ENCODE results near the gene DKC1.
"Not testable (repeated sequence)": the region's sequence is repeated elsewhere in the genome, so short reads cannot be mapped to it uniquely, and the experiment has no call there.

Gene DKC1

GRCh38 chrX:154812341-154813101, 49.9 kb downstream of the DKC1 start:
- Histone ChIP-seq H3K4me1 (ENCODE audit: insufficient read depth, low read length, severe bottlenecking) (no peaks in the 10 kb centered on the region), H3K27me3 (ENCODE audit: insufficient read depth, low read length) (no peaks in the 10 kb centered on the region), H3K9me3 (ENCODE audit: low read length) (no peaks in the 10 kb centered on the region), H3K36me3 (ENCODE audit: insufficient read depth, low read length) (no peaks in the 10 kb centered on the region; the same call in 1 of the 2 replicates), H3K4me3 (ENCODE audit: low read depth, low read length, poor library complexity, severe bottlenecking) (no peak overlapping the region), H3K9ac (ENCODE audit: low read length) (no peak overlapping the region), H3F3A (ENCODE audit: insufficient read depth, low read length) (no peaks in the 10 kb centered on the region), H3K79me2 (ENCODE audit: insufficient read depth, low read length) (no peaks in the 10 kb centered on the region), H3K27ac (ENCODE audit: low read depth, low read length, poor library complexity, severe bottlenecking) (no peak overlapping the region), H3K4me2 (ENCODE audit: low read length) (no peak overlapping the region), H3K9me2 (ENCODE audit: low read depth, low read length) (no peaks in the 10 kb centered on the region), H2AFZ (ENCODE audit: low read length) (no peak overlapping the region), H4K20me1 (ENCODE audit: insufficient read depth, low read length) (no peaks in the 10 kb centered on the region)
- TF ChIP-seq CTCF (IDR thresholded peaks at IDR 0.05; ENCODE audit: low read length) (no peak), EZH2 (IDR thresholded peaks at IDR 0.05; ENCODE audit: borderline replicate concordance, low read length) (no peak)

- Histone ChIP-seq H3K4me3 (ENCODE audit: low read depth, low read length, poor library complexity, severe bottlenecking) (no peak overlapping the region), H3K9me2 (ENCODE audit: low read depth, low read length) (no peaks in the 10 kb centered on the region), H4K20me1 (ENCODE audit: insufficient read depth, low read length) (no peaks in the 10 kb centered on the region), H3K4me2 (ENCODE audit: low read length) (no peak overlapping the region), H3K4me1 (ENCODE audit: insufficient read depth, low read length, severe bottlenecking) (peaks cover 2% of the 10 kb centered on the region), H3K36me3 (ENCODE audit: insufficient read depth, low read length) (no peaks in the 10 kb centered on the region; the same call in 1 of the 2 replicates), H3F3A (ENCODE audit: insufficient read depth, low read length) (no peaks in the 10 kb centered on the region), H3K27ac (ENCODE audit: low read depth, low read length, poor library complexity, severe bottlenecking) (no peak overlapping the region), H3K27me3 (ENCODE audit: insufficient read depth, low read length) (no peaks in the 10 kb centered on the region), H2AFZ (ENCODE audit: low read length) (no peak overlapping the region), H3K79me2 (ENCODE audit: insufficient read depth, low read length) (no peaks in the 10 kb centered on the region), H3K9me3 (ENCODE audit: low read length) (no peaks in the 10 kb centered on the region), H3K9ac (ENCODE audit: low read length) (no peak overlapping the region)
- TF ChIP-seq EZH2 (IDR thresholded peaks at IDR 0.05; ENCODE audit: borderline replicate concordance, low read length) (no peak), CTCF (IDR thresholded peaks at IDR 0.05; ENCODE audit: low read length) (no peak)
These were observed 51.1 kb downstream of the DKC1 start for GRCh38 chrX:154813801-154814200.

GRCh38 chrX:154815274-154815818, 52.7 kb downstream of the DKC1 start:
- TF ChIP-seq EZH2 (IDR thresholded peaks at IDR 0.05; ENCODE audit: borderline replicate concordance, low read length) (no peak), CTCF (IDR thresholded peaks at IDR 0.05; ENCODE audit: low read length) (no peak)
- H3K4me2 ChIP-seq (ENCODE audit: low read length) = no peak overlapping the region
- H3K9ac ChIP-seq (ENCODE audit: low read length) = no peak overlapping the region
- H3K79me2 ChIP-seq (ENCODE audit: insufficient read depth, low read length) = no peaks in the 10 kb centered on the region
- H3K4me3 ChIP-seq (ENCODE audit: low read depth, low read length, poor library complexity, severe bottlenecking) = no peak overlapping the region
- H3K9me2 ChIP-seq (ENCODE audit: low read depth, low read length) = no peaks in the 10 kb centered on the region
- no peaks in the 10 kb centered on the region for H3F3A ChIP-seq (ENCODE audit: insufficient read depth, low read length)
- H3K4me1 ChIP-seq (ENCODE audit: insufficient read depth, low read length, severe bottlenecking) = peaks cover 17% of the 10 kb centered on the region
- H3K36me3 ChIP-seq (ENCODE audit: insufficient read depth, low read length) = no peaks in the 10 kb centered on the region; the same call in 1 of the 2 replicates
- H3K27ac ChIP-seq (ENCODE audit: low read depth, low read length, poor library complexity, severe bottlenecking) = no peak overlapping the region
- no peaks in the 10 kb centered on the region for H3K27me3 ChIP-seq (ENCODE audit: insufficient read depth, low read length)
- H4K20me1 ChIP-seq (ENCODE audit: insufficient read depth, low read length) = no peaks in the 10 kb centered on the region
- H3K9me3 ChIP-seq (ENCODE audit: low read length) = no peaks in the 10 kb centered on the region
- no peak overlapping the region for H2AFZ ChIP-seq (ENCODE audit: low read length)

GRCh38 chrX:154816326-154816898, 53.7 kb downstream of the DKC1 start:
- peaks cover 18% of the 10 kb centered on the region for H3K4me1 ChIP-seq (ENCODE audit: insufficient read depth, low read length, severe bottlenecking)
- H3K27ac ChIP-seq (ENCODE audit: low read depth, low read length, poor library complexity, severe bottlenecking); H2AFZ ChIP-seq (ENCODE audit: low read length); H3K79me2 ChIP-seq (ENCODE audit: insufficient read depth, low read length); H3K9me2 ChIP-seq (ENCODE audit: low read depth, low read length); H4K20me1 ChIP-seq (ENCODE audit: insufficient read depth, low read length); H3K36me3 ChIP-seq (ENCODE audit: insufficient read depth, low read length); H3F3A ChIP-seq (ENCODE audit: insufficient read depth, low read length); H3K4me3 ChIP-seq (ENCODE audit: low read depth, low read length, poor library complexity, severe bottlenecking); H3K9ac ChIP-seq (ENCODE audit: low read length); H3K9me3 ChIP-seq (ENCODE audit: low read length); H3K27me3 ChIP-seq (ENCODE audit: insufficient read depth, low read length); H3K4me2 ChIP-seq (ENCODE audit: low read length): not testable (repeated sequence)

GRCh38 chrX:154817048-154817618, 54.5 kb downstream of the DKC1 start:
- not testable (repeated sequence) for H3K4me3 ChIP-seq (ENCODE audit: low read depth, low read length, poor library complexity, severe bottlenecking); H3K27ac ChIP-seq (ENCODE audit: low read depth, low read length, poor library complexity, severe bottlenecking); H2AFZ ChIP-seq (ENCODE audit: low read length)

More at GRCh38 chrX:154817048-154817618, 54.5 kb downstream of the DKC1 start:
- H3K9me2 ChIP-seq (ENCODE audit: low read depth, low read length); H3K27me3 ChIP-seq (ENCODE audit: insufficient read depth, low read length); H3K36me3 ChIP-seq (ENCODE audit: insufficient read depth, low read length); H3K9ac ChIP-seq (ENCODE audit: low read length); H3K79me2 ChIP-seq (ENCODE audit: insufficient read depth, low read length); H3K4me2 ChIP-seq (ENCODE audit: low read length); H3K9me3 ChIP-seq (ENCODE audit: low read length); H3F3A ChIP-seq (ENCODE audit: insufficient read depth, low read length); H4K20me1 ChIP-seq (ENCODE audit: insufficient read depth, low read length): not testable (repeated sequence)
- H3K4me1 ChIP-seq (ENCODE audit: insufficient read depth, low read length, severe bottlenecking) = peaks cover 18% of the 10 kb centered on the region

Measured in OCI-LY1 (cell line).